BE2C (cell line): ENCODE data around the gene NLRP6.

Source experiments
- DNase-seq: peaks from one replicate; pipeline ENCODE4 v3.0.0-alpha.2; 2020
- H3K27me3 ChIP-seq: fragments of 250-450 bp; sonication (Bioruptor Pico); 2 replicates; pipeline ENCODE4 v1.5.1; 2020; ENCODE audit warnings: mild to moderate bottlenecking
- H3K36me3 ChIP-seq: fragments of 250-450 bp; sonication (Bioruptor Pico); 2 replicates; pipeline ENCODE4 v1.5.1; 2020; ENCODE audit warnings: mild to moderate bottlenecking
- H3K4me1 ChIP-seq: fragments of 250-450 bp; sonication (Bioruptor Pico); 2 replicates; pipeline ENCODE4 v1.5.1; 2020
- H3K4me3 ChIP-seq: 2 replicates; pipeline ENCODE4 v1.5.1; 2011; ENCODE audit warnings: low read depth, low read length
- H3K9me3 ChIP-seq: fragments of 250-450 bp; sonication (Bioruptor Pico); 2 replicates; pipeline ENCODE4 v1.5.1; 2020
- CTCF ChIP-seq: IDR thresholded peaks from 2 replicates; pipeline ENCODE4 v1.5.1; 2012; ENCODE audit warnings: mild to moderate bottlenecking, low read depth, low read length

Gene NLRP6

GRCh38 chr11:271319-271715, 6.9 kb upstream of the NLRP6 start:
- Histone ChIP-seq H3K4me3 (no peak overlapping the region), H3K36me3 (no peaks in the 10 kb centered on the region), H3K27me3 (no peaks in the 10 kb centered on the region), H3K4me1 (no peaks in the 10 kb centered on the region), H3K9me3 (no peaks in the 10 kb centered on the region)
- no peak for TF ChIP-seq CTCF
- no peak for DNase-seq

GRCh38 chr11:272195-272930, 5.8 kb upstream of the NLRP6 start:
- no peaks in the 10 kb centered on the region for H3K36me3 ChIP-seq
- no peaks in the 10 kb centered on the region for H3K4me1 ChIP-seq
- DNase-seq = no peak
- no peaks in the 10 kb centered on the region for H3K9me3 ChIP-seq
- TF ChIP-seq CTCF = no peak
- H3K27me3 ChIP-seq = no peaks in the 10 kb centered on the region
- no peak overlapping the region for H3K4me3 ChIP-seq

- Histone ChIP-seq H3K4me3 (no peak overlapping the region), H3K4me1 (no peaks in the 10 kb centered on the region), H3K36me3 (no peaks in the 10 kb centered on the region), H3K9me3 (no peaks in the 10 kb centered on the region), H3K27me3 (no peaks in the 10 kb centered on the region)
- TF ChIP-seq CTCF = no peak
- DNase-seq = no peak
These were observed 5.3 kb upstream of the NLRP6 start for GRCh38 chr11:272931-273198.

- H3K4me1 ChIP-seq = no peaks in the 10 kb centered on the region
- no peak for DNase-seq
- TF ChIP-seq CTCF = no peak
- H3K9me3 ChIP-seq = no peaks in the 10 kb centered on the region
- peaks cover 22% of the 10 kb centered on the region for H3K27me3 ChIP-seq
- H3K4me3 ChIP-seq = no peak overlapping the region
- no peaks in the 10 kb centered on the region for H3K36me3 ChIP-seq
These were observed 2.0 kb upstream of the NLRP6 start for GRCh38 chr11:276219-276618.

- Histone ChIP-seq H3K36me3 (no peaks in the 10 kb centered on the region), H3K27me3 (peaks cover 38% of the 10 kb centered on the region), H3K9me3 (no peaks in the 10 kb centered on the region), H3K4me1 (no peaks in the 10 kb centered on the region), H3K4me3 (no peak overlapping the region)
- DNase-seq = no peak
- TF ChIP-seq CTCF = no peak
These were observed 1.1 kb downstream of the NLRP6 start for GRCh38 chr11:279040-279965.

GRCh38 chr11:279966-280705, 1.9 kb downstream of the NLRP6 start:
- H3K36me3 ChIP-seq = no peaks in the 10 kb centered on the region
- no peaks in the 10 kb centered on the region for H3K9me3 ChIP-seq
- no peak for TF ChIP-seq CTCF
- no peaks in the 10 kb centered on the region for H3K4me1 ChIP-seq
- H3K27me3 ChIP-seq = peaks cover 38% of the 10 kb centered on the region
- no peak for DNase-seq
- no peak overlapping the region for H3K4me3 ChIP-seq
